Chondrocyte (in vitro differentiated cells): ENCODE measurements around the gene ATF7. TPM values are rescaled to one million over a fixed set of nuclear protein-coding genes. Genes with fewer than 3 reads are reported as not detected.

Source experiments
- DNase-seq: peaks from one replicate; pipeline ENCODE4 v3.0.0; 2021; ENCODE audit warnings: mixed read lengths, low spot score
- H3K27ac Mint-ChIP-seq: one replicate; pipeline ENCODE4 v1.8.0; 2021; ENCODE audit warnings: mild to moderate bottlenecking, moderate library complexity, mixed read lengths; ENCODE audit not compliant: unreplicated experiment
- H3K27me3 Mint-ChIP-seq: 2 replicates; pipeline ENCODE4 v1.8.0; 2021; ENCODE audit warnings: low read depth, mixed read lengths
- H3K36me3 Mint-ChIP-seq: 2 replicates; pipeline ENCODE4 v1.8.0; 2021; ENCODE audit warnings: low read depth, mixed read lengths
- H3K4me1 Mint-ChIP-seq: 2 replicates; pipeline ENCODE4 v1.8.0; 2021; ENCODE audit warnings: low read depth, mild to moderate bottlenecking, mixed read lengths
- H3K4me3 Mint-ChIP-seq: one replicate; pipeline ENCODE4 v1.8.0; 2021; ENCODE audit warnings: mild to moderate bottlenecking, moderate library complexity, mixed read lengths; ENCODE audit not compliant: unreplicated experiment
- H3K9me3 Mint-ChIP-seq: 2 replicates; pipeline ENCODE4 v1.8.0; 2021; ENCODE audit warnings: low read depth, mixed read lengths
- total RNA-seq: library from RNA; stranded (reverse); gene quantifications from 3 replicates; pipeline ENCODE4 v1.2.1, GENCODE V29; 2021
- TF ChIP-seq, protein P1 (sequence below): fragments of 200-600 bp; sonication (generic); IDR thresholded peaks from 2 replicates; pipeline ENCODE4 v1.5.0; 2021; ENCODE audit warnings: antibody characterized with exemption, mild to moderate bottlenecking, moderate library complexity

ATF7 gene
- total RNA-seq, 1 donor from 2014 or later: 44.4 TPM

DNA sequence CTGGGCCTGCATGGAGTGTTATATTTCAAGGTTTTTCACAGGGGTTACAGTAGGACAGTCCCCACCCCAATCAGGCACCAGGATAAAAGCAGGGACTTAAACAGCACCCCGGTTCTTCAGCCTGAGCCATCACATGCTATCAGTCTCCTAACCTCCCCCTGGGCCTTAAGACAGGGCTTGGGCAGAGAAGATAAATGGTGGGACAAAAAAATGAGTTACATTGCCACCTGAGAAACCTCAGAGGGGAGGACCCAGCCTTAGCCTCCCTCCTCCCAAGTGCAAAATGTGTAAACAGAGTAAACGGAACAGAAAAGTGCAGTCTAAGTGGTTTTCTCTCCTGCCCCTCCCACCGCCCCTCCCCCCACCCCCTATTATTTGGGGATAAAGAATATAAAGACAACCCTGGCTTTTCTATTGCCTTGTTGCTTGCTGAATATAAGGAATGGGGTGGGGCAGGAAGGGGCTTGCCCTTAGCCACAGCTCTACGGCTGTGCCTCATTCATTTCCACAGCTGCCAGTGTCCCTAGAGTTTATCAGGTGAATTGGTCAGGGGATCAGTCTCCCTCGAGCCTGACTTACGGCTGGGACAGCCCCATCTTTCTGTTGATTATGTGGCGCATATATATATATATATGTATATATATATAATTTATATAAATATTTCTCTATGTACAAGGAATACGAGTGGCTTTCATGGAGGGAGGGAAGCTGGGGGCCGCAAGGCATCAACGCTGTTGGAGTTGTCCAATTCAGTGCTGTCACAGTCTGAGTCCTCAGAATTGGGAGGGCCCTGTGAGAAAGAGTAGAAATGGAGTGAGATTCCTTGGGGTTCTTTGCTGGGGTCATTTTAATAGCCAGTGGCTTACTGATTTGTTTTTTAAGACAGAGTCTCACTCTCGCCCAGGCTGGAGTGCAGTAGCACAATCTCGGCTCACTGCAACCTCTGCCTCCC, 145.4 kb downstream of the ATF7 start:
- Mint-ChIP-seq H3K4me1 (peaks cover 49% of the 10 kb centered on the region), H3K36me3 (peaks cover 35% of the 10 kb centered on the region), H3K27me3 (no peaks in the 10 kb centered on the region), H3K9me3 (no peaks in the 10 kb centered on the region), H3K4me3 (no peak overlapping the region), H3K27ac (peak overlapping the region; percentile 36)
- no peak for DNase-seq
- TF ChIP-seq, protein P1, sequence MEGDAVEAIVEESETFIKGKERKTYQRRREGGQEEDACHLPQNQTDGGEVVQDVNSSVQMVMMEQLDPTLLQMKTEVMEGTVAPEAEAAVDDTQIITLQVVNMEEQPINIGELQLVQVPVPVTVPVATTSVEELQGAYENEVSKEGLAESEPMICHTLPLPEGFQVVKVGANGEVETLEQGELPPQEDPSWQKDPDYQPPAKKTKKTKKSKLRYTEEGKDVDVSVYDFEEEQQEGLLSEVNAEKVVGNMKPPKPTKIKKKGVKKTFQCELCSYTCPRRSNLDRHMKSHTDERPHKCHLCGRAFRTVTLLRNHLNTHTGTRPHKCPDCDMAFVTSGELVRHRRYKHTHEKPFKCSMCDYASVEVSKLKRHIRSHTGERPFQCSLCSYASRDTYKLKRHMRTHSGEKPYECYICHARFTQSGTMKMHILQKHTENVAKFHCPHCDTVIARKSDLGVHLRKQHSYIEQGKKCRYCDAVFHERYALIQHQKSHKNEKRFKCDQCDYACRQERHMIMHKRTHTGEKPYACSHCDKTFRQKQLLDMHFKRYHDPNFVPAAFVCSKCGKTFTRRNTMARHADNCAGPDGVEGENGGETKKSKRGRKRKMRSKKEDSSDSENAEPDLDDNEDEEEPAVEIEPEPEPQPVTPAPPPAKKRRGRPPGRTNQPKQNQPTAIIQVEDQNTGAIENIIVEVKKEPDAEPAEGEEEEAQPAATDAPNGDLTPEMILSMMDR: no peak

DNA sequence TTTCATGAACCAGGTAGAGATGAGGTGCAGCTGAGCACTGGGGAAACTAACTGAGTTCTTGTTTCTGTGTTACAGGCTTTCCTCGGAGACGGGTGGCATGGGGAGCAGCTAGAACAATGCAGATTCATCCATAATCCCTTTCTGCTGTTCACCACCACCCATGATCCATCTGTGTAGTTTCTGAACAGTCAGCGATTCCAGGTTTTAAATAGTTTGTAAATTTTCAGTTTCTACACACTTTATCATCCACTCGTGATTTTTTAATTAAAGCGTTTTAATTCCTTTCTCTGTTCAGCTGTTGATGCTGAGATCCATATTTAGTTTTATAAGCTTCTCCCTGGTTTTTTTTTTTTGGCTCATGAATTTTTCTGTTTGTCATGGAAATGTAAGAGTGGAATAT, 146.9 kb downstream of the ATF7 start:
- Mint-ChIP-seq H3K4me3 (no peak overlapping the region), H3K36me3 (peaks cover 42% of the 10 kb centered on the region), H3K27me3 (no peaks in the 10 kb centered on the region), H3K27ac (peak overlapping the region; percentile 57), H3K4me1 (peaks cover 57% of the 10 kb centered on the region), H3K9me3 (no peaks in the 10 kb centered on the region)
- TF ChIP-seq, protein P1: no peak
- no peak for DNase-seq

DNA sequence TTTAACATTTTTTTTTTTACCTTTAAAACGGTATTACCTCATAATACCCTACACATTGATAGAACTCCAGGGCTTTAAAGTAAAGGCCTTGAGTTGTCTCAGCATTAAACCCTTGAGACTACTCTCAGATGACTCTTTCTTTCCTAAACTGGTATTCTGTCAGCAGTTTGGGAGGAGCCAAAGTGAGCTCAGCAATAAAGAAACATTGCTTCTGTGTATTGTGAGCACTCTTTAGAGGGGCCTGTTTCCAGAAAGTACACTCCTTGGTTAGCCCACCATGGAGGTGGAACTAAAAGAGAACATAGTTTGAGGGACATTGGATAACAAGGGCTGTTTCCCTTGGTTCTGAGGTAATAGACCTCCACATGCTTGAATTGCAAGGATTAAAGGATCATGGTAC, 147.3 kb downstream of the ATF7 start:
- no peaks in the 10 kb centered on the region for H3K27me3 Mint-ChIP-seq
- TF ChIP-seq, protein P1: no peak
- H3K4me1 Mint-ChIP-seq: peaks cover 59% of the 10 kb centered on the region
- no peak for DNase-seq
- no peaks in the 10 kb centered on the region for H3K9me3 Mint-ChIP-seq
- no peak overlapping the region for H3K4me3 Mint-ChIP-seq
- H3K27ac Mint-ChIP-seq: peak overlapping the region; percentile 63
- peaks cover 46% of the 10 kb centered on the region for H3K36me3 Mint-ChIP-seq

DNA sequence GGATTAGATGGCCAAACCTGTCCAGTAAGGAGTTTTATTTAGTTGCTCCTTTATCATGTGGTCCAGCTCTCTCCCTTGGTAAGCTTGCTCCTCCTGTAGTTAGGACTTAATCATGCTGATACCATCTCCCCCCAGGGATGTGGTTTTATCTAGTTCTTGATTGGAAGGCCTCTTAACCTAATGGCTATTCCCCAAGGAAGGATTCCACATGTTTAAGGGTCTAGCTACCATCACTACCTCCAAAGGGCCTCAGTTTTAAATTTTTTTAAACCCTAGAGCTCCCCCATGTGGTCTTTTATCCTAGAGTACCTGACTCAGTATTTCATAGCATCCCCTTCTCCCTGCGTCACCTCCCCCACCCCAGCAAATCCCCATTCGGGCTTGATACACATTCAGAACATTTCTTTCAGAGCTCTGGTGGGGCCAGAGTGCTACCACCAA, 149.4 kb downstream of the ATF7 start:
- H3K36me3 Mint-ChIP-seq: peaks cover 47% of the 10 kb centered on the region

DNA sequence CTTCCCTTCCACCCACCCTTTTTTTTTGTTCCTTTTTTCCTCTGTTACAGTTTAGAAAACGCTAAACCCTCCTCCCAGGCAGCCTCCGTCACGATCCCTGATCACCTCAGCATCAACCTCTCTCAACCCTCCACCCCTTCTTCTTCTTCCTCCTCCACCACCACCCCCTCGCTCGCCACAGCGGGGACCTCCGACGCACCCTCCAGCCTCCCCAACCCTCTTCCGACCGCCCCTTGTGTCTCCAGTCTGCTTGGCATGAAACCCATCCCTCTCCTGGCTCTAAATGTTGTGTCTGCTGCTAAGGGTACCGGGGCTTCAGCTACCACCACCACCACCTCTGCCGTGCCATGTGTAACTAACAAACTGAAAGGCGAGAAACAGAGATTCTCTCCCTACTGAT, 151.4 kb downstream of the ATF7 start:
- TF ChIP-seq, protein P1: no peak
- H3K4me1 Mint-ChIP-seq: peaks cover 56% of the 10 kb centered on the region
- H3K36me3 Mint-ChIP-seq: peaks cover 48% of the 10 kb centered on the region
- peak overlapping the region; percentile 80 for H3K27ac Mint-ChIP-seq
- no peaks in the 10 kb centered on the region for H3K9me3 Mint-ChIP-seq
- H3K27me3 Mint-ChIP-seq: no peaks in the 10 kb centered on the region
- DNase-seq: peak; percentile 71
- no peak overlapping the region for H3K4me3 Mint-ChIP-seq

More for the DNA sequence above, 149.4 kb downstream of the ATF7 start:
- Mint-ChIP-seq H3K27ac (peak overlapping the region; percentile 74), H3K9me3 (no peaks in the 10 kb centered on the region), H3K27me3 (no peaks in the 10 kb centered on the region), H3K4me3 (no peak overlapping the region), H3K4me1 (peaks cover 63% of the 10 kb centered on the region)
- DNase-seq: no peak
- TF ChIP-seq, protein P1: peak; percentile 73
